Retinal pigment epithelial cell (primary cell): Measurements from ENCODE around the gene CD200R1.

ENCODE experiments used
- DNase-seq: peaks from one replicate; pipeline ENCODE4 v3.0.0-alpha.2; 2010; ENCODE audit warnings: low read depth
- H3K4me3 ChIP-seq: 2 replicates; pipeline ENCODE4 v1.5.1; 2011; ENCODE audit warnings: mild to moderate bottlenecking, low read length, control low read depth, moderate library complexity
- TF ChIP-seq, protein P1 (sequence below): conservative IDR thresholded peaks from 2 replicates; pipeline ENCODE4 v1.5.1; 2011; ENCODE audit warnings: low read depth, low read length, control low read depth, inconsistent platforms

Gene CD200R1

DNA sequence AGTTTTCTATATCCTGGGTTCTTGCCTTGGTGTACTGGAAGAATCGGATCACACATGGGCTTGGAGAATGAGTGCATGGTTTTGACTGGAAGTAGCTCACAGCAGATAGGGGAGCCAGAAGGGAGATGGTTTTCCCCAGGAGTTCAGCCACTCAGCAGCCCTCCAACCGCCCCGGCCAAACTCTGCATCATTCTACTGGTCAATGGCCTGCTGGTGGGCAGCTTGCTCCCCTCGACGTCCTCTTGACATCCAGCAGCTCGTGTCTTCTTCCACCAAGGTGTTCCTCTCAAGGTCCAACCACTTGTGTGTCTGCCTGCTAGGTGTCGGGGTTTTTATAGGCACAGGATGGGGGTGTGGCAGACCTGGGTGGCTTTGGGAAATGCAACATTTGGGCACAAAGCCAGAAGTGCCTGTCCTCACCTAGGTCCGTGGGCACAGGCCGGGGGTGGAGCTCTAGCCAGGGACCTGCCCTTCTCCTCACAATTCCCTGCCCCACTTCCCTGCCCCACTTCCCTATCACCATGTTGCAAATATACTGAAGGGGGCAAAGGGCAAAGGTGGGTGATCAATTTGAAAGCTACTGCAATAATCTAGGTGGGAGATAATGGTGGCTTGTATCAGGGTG is 12.9 kb upstream of the CD200R1 start:
- TF ChIP-seq, protein P1, sequence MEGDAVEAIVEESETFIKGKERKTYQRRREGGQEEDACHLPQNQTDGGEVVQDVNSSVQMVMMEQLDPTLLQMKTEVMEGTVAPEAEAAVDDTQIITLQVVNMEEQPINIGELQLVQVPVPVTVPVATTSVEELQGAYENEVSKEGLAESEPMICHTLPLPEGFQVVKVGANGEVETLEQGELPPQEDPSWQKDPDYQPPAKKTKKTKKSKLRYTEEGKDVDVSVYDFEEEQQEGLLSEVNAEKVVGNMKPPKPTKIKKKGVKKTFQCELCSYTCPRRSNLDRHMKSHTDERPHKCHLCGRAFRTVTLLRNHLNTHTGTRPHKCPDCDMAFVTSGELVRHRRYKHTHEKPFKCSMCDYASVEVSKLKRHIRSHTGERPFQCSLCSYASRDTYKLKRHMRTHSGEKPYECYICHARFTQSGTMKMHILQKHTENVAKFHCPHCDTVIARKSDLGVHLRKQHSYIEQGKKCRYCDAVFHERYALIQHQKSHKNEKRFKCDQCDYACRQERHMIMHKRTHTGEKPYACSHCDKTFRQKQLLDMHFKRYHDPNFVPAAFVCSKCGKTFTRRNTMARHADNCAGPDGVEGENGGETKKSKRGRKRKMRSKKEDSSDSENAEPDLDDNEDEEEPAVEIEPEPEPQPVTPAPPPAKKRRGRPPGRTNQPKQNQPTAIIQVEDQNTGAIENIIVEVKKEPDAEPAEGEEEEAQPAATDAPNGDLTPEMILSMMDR = no peak
- H3K4me3 ChIP-seq = no peak overlapping the region
- no peak for DNase-seq

DNA sequence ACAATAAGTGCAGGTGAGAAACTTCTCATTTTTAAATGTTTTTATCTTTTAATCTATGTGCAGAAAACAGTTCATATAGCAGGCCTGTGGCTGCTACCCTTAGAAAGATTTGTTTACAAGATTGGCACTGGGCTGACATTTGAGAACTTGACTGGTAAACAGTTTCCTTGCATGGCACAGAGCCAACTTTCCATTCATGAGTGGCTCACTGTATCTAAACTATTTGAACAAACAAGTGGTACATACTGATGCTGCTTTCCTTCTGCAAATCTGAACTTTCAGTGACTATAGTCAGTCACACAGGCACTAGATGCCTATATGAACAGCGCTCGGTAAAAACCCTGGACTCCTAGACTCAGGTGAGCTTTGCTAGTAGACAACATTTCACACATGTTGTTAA is 9.6 kb upstream of the CD200R1 start:
- peak; percentile 11 for DNase-seq
- no peak overlapping the region for H3K4me3 ChIP-seq
- TF ChIP-seq, protein P1 = no peak

DNA sequence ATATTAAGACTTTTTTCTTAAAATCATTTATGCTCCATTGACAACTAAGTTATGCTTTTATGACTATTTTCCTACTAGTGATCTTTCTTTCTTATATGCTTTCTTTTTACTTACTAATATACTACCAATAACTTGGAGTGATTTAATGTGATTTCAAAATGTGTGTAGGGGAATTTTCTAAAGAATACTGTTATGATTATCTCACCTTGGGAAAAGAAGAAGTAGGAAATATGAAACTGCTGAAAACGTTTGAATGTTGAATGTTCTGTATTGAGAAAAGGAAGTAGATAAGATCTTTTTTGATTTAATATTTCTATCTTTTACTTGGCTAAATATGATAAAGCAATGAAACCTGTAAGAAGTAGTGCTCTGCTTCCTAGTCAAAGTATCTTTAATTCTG is 7.8 kb upstream of the CD200R1 start:
- DNase-seq = no peak
- no peak overlapping the region for H3K4me3 ChIP-seq
- TF ChIP-seq, protein P1 = no peak

DNA sequence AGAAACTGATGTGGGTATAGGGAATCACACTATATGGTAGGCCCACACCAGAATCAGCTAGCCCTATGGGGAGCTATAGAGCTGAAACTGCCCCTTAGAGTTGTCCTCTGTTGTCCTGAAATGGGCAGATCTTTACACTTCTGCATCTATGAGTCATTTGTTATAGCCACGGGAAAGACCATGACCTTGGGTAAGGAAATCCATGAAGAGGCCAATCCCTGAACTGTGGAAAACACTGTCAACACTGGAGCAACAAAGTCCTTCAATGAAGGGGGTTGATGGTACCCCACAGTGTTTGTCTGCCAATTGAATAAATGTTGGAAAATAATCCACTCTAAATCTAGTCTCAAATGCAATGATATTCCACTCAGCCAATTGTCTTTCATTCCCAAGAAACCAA is 5.2 kb upstream of the CD200R1 start:
- DNase-seq = no peak
- no peak overlapping the region for H3K4me3 ChIP-seq
- TF ChIP-seq, protein P1 = no peak

DNA sequence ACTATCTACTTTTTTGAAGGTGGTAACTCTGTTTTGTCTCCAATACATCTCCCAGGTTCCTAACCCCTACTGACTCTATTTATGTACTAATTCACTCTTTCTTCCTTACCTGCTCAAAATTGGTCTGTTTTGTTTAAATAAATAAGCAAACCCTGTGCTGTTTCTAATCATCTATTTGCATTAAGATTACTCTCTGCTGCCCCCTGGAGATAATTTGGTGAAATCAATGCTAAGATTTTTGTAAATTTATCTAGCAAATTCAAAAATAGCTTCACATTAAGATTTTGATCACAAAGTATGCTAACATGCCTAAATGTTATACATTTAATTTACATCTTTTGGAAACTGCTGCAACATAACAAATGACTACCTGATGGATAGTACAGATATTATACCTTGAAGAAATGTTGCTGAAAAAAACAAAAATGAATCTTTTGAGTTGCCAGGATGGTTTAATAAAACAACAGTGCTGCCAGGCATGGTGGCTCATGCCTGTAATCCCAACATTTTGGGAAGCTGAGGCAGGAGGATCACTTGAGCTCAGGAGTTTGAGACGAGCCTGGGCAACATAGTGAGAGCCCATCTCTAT is 4.4 kb upstream of the CD200R1 start:
- peak; percentile 7 for DNase-seq
- H3K4me3 ChIP-seq = no peak overlapping the region
- TF ChIP-seq, protein P1 = peak; percentile 58

DNA sequence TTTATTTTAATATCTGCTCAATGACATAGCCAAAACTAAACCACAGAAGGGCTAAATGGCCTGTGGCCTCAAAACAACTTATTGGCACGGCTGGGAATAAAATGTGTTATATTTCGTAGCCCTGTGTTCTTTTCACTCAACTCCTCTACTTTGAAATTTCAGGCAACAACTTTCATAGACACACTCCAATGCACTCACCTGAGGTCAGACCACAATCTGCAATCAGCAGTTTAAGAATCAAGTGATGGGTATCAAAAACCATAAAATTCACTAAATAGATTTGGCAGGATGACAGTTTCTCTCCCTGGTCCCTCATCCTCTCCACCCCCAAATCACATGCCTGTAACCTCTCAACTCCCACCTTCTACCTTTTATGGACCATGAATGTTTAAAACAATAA is 2.0 kb upstream of the CD200R1 start:
- DNase-seq = no peak
- no peak overlapping the region for H3K4me3 ChIP-seq

More for the DNA sequence above, 2.0 kb upstream of the CD200R1 start:
- TF ChIP-seq, protein P1 = no peak
